HCT116 (cell line): Measurements from ENCODE around the gene INPPL1. TPM values are rescaled to one million over a fixed set of nuclear protein-coding genes. Genes with fewer than 3 reads are reported as not detected.

Experiments
- ATAC-seq: fragments of 200-7000 bp; cut with Tn5 transposase; 2 replicates; pipeline ENCODE4 v1.9.1; 2020; ENCODE audit warnings: mild to moderate bottlenecking, moderate library complexity
- BruUV-seq: library from RNA; stranded (reverse); fragments of 400-500 nt; replicated peaks from 2 replicates; lab custom pipeline; 2021; lab: Mats Ljungman, UMichigan
- CTCF ChIA-PET: fragments of 300-600 bp; sonication (Branson Sonifier 250); formaldehyde crosslinking; loops from one replicate; lab custom pipeline; 2021; ENCODE audit warnings: antibody characterized with exemption; lab: Charles Lee
- POLR2A ChIA-PET: fragments of 300-600, 350-600 bp; sonication (Branson Sonifier 250); formaldehyde crosslinking; loops from one replicate; lab custom pipeline; 2021; ENCODE audit warnings: antibody characterized with exemption; lab: Charles Lee
- RAD21 ChIA-PET, 2 experiments: fragments of 300-600 bp; sonication (Branson Sonifier 250); formaldehyde crosslinking; loops; one replicate each; lab custom pipeline; 2023; ENCODE audit warnings: low total read pairs in 2 of 2; ENCODE audit not compliant: uncharacterized antibody in 2 of 2, unreplicated experiment in 2 of 2, low non-redundant PET in 1 of 2; lab: Charles Lee
- DNase-seq: peaks from one replicate; pipeline ENCODE4 v3.0.0-alpha.2; 2010; ENCODE audit warnings: low read depth, low spot score
- H2AFZ ChIP-seq: fragments of 200-600 bp; shearing (Covaris generic), sonication (generic); 2 replicates; pipeline ENCODE4 v1.6.1; 2017; ENCODE audit warnings: low read depth, mixed run types, mixed read lengths, antibody characterized with exemption, low read length; ENCODE audit not compliant: poor library complexity, severe bottlenecking
- H3K27ac ChIP-seq: 2 replicates; pipeline ENCODE4 v1.5.1; 2012; ENCODE audit warnings: low read depth, low read length
- H3K27me3 ChIP-seq: fragments of 200-600 bp; sonication (generic); 2 replicates; pipeline ENCODE4 v1.6.1; 2016; ENCODE audit warnings: mixed run types, low read length, mixed read lengths; ENCODE audit not compliant: insufficient read depth
- H3K36me3 ChIP-seq, 2 experiments: fragments of 200-500 bp in 1 of 2; fragments of 200-600 bp in 1 of 2; sonication (Bioruptor generic) in 1 of 2; sonication (generic) in 1 of 2; 2 replicates each; pipeline versions ENCODE4 v1.5.1 to v1.6.1; 2014 to 2016; ENCODE audit warnings: low read length in 2 of 2, inconsistent platforms in 1 of 2, mixed read lengths in 1 of 2, mixed run types in 1 of 2; ENCODE audit not compliant: insufficient read depth in 2 of 2, control insufficient read depth in 1 of 2
- H3K4me1 ChIP-seq, 2 experiments: fragments of 200-600 bp in 1 of 2; sonication (generic) in 1 of 2; 2 replicates each; pipeline versions ENCODE4 v1.5.1 to v1.6.1; 2012 to 2017; ENCODE audit warnings: low read length in 2 of 2, inconsistent platforms in 1 of 2, mild to moderate bottlenecking in 1 of 2, mixed read lengths in 1 of 2, mixed run types in 1 of 2, moderate library complexity in 1 of 2; ENCODE audit not compliant: insufficient read depth in 2 of 2, control insufficient read depth in 1 of 2
- H3K4me2 ChIP-seq: fragments of 200-600 bp; sonication (generic); 2 replicates; pipeline ENCODE4 v1.6.1; 2017; ENCODE audit warnings: mixed run types, low read length, mixed read lengths
- H3K4me3 ChIP-seq, 2 experiments: fragments of 200-600 bp in 1 of 2; sonication (generic) in 1 of 2; replicated peaks in 1 of 2; 2 replicates each; pipeline ENCODE4 v1.5.1; 2011 to 2016; ENCODE audit warnings: low read length in 2 of 2, control low read depth in 1 of 2, low read depth in 1 of 2, mild to moderate bottlenecking in 1 of 2, mixed read lengths in 1 of 2, mixed run types in 1 of 2
- H3K79me2 ChIP-seq: fragments of 200-600 bp; sonication (generic); 2 replicates; pipeline ENCODE4 v1.6.1; 2017; ENCODE audit warnings: mild to moderate bottlenecking, mixed run types, low read length, moderate library complexity, mixed read lengths; ENCODE audit not compliant: insufficient read depth
- H3K9ac ChIP-seq: fragments of 200-600 bp; sonication (generic); 2 replicates; pipeline ENCODE4 v1.6.1; 2016; ENCODE audit warnings: low read length, mixed read lengths
- H3K9me2 ChIP-seq: fragments of 200-600 bp; sonication (generic), shearing (Covaris generic); 2 replicates; pipeline ENCODE4 v1.6.1; 2017; ENCODE audit warnings: mixed run types, mild to moderate bottlenecking, moderate library complexity; ENCODE audit not compliant: insufficient read depth
- H3K9me3 ChIP-seq, 2 experiments: fragments of 200-500 bp in 1 of 2; fragments of 200-600 bp in 1 of 2; sonication (Bioruptor generic) in 1 of 2; sonication (generic) in 1 of 2; 2 replicates each; pipeline ENCODE4 v1.6.1; 2014 to 2017; ENCODE audit warnings: low read length in 2 of 2, mixed read lengths in 2 of 2, inconsistent platforms in 1 of 2, low read depth in 1 of 2, mild to moderate bottlenecking in 1 of 2, mixed run types in 1 of 2, moderate library complexity in 1 of 2; ENCODE audit not compliant: control insufficient read depth in 1 of 2, insufficient read depth in 1 of 2
- H4K20me1 ChIP-seq: fragments of 200-600 bp; sonication (generic), shearing (Covaris generic); 2 replicates; pipeline ENCODE4 v1.6.1; 2017; ENCODE audit warnings: mixed run types, mild to moderate bottlenecking, moderate library complexity; ENCODE audit not compliant: insufficient read depth
- CBX3 ChIP-seq: IDR thresholded peaks from 2 replicates; pipeline ENCODE4 v1.6.1; 2012; ENCODE audit warnings: low read depth
- ELF1 ChIP-seq: IDR thresholded peaks from 2 replicates; pipeline ENCODE4 v1.6.1; 2012; ENCODE audit warnings: low read depth, borderline replicate concordance
- EZH2 ChIP-seq: fragments of 200-600 bp; sonication (generic); IDR thresholded peaks from 2 replicates; pipeline ENCODE4 v1.6.1; 2017; ENCODE audit warnings: antibody characterized with exemption, mixed run types
- EZH2phosphoT487 ChIP-seq: fragments of 200-600 bp; IDR thresholded peaks from 2 replicates; pipeline ENCODE4 v1.6.1; 2018; ENCODE audit warnings: antibody characterized with exemption, borderline replicate concordance
- JUND ChIP-seq: IDR thresholded peaks from 2 replicates; pipeline ENCODE4 v1.6.1; 2012
- MAX ChIP-seq: IDR thresholded peaks from 2 replicates; pipeline ENCODE4 v1.6.1; 2012
- RAD21 ChIP-seq: IDR thresholded peaks from 2 replicates; pipeline ENCODE4 v1.6.1; 2012; ENCODE audit warnings: low read depth, mild to moderate bottlenecking
- REST ChIP-seq: IDR thresholded peaks from 2 replicates; pipeline ENCODE4 v1.6.1; 2012; ENCODE audit warnings: low read depth
- SP1 ChIP-seq: IDR thresholded peaks from 2 replicates; pipeline ENCODE4 v1.6.1; 2012; ENCODE audit warnings: low read depth
- SRF ChIP-seq: IDR thresholded peaks from 2 replicates; pipeline ENCODE4 v1.6.1; 2012; ENCODE audit warnings: low read depth
- TCF7L2 ChIP-seq: IDR thresholded peaks from 2 replicates; pipeline ENCODE4 v1.7.0; 2011; ENCODE audit warnings: borderline replicate concordance, inconsistent platforms; ENCODE audit not compliant: insufficient read depth, insufficient read length; ENCODE audit errors: extremely low read depth
- intact Hi-C: fragments of 100-400 bp; cut with micrococcal nuclease; formaldehyde crosslinking; loops from 2 replicates; pipeline ENCODE4 v1.10.0; 2022
- total RNA-seq: library from RNA; stranded (reverse); gene quantifications from one replicate; pipeline ENCODE4 v1.2.1, GENCODE V29; 2021; ENCODE audit not compliant: unreplicated experiment

INPPL1 gene
- total RNA-seq, 1 experiment from 2014 or later = 132 TPM

- no peak for ATAC-seq
- Histone ChIP-seq H3K27me3 (no peaks in the 10 kb centered on the region), H3K9ac (no peak overlapping the region), H2AFZ (no peak overlapping the region), H3K36me3 (peaks cover 11 to 19% of the 10 kb centered on the region in 2 experiments; a peak in 3 of 4 replicates), H3K79me2 (no peaks in the 10 kb centered on the region), H3K9me2 (no peaks in the 10 kb centered on the region), H3K27ac (no peak overlapping the region), H3K4me2 (no peak overlapping the region), H3K4me3 (no peak overlapping the region), H3K4me1 (peaks cover 0 to 4% of the 10 kb centered on the region in 2 experiments; a peak in 1 of 4 replicates), H3K9me3 (no peaks in the 10 kb centered on the region), H4K20me1 (no peaks in the 10 kb centered on the region)
- intact Hi-C loops = no loop called here
- ChIA-PET RAD21 (no interaction called here), CTCF (no interaction called here), POLR2A (interaction anchor here (0.5 kb wide), 1 partner anchor 49 kb away, joined by 3 read pairs; no protein-coding TSS in a partner anchor)
- BruUV-seq = no TSS peak
- DNase-seq = no peak
- TF ChIP-seq JUND (no peak), MAX (no peak), SRF (no peak), EZH2phosphoT487 (no peak), CBX3 (no peak), TCF7L2 (no peak), ELF1 (no peak), RAD21 (no peak), EZH2 (no peak), REST (no peak), SP1 (no peak)
These were observed 10.4 kb downstream of the INPPL1 start for GRCh38 chr11:72234920-72235319.
